Measurements from ENCODE around the gene CALHM1.

GRCh38 chr10:103501186-103501585 lies 42.5 kb upstream of the CALHM1 start:
- TF ChIP-seq EP300 (IDR thresholded peaks at IDR 0.05), result no peak
- no peak for TF ChIP-seq CTCF (IDR thresholded peaks at IDR 0.05)
